SK-N-SH (cell line): ENCODE measurements around the gene TM2D1. TPM values are rescaled to one million over a fixed set of nuclear protein-coding genes. Genes with fewer than 3 reads are reported as not detected.

Experiments
- CTCF ChIA-PET: fragments of 300-600, 350-600 bp; formaldehyde crosslinking; extraction: SDS; loops from one replicate; lab custom pipeline; 2021; lab: Yijun Ruan, JAX
- POLR2A ChIA-PET: fragments of 350-600 bp; sonication (Branson Sonifier 250); formaldehyde crosslinking; extraction: SDS; loops from one replicate; lab custom pipeline; 2020; ENCODE audit warnings: antibody characterized with exemption, inconsistent platforms; lab: Yijun Ruan, JAX
- DNase-seq: peaks from one replicate; pipeline ENCODE4 v3.0.0; 2012
- H2AFZ ChIP-seq: fragments of 200-600 bp; sonication (generic); 2 replicates; pipeline ENCODE4 v1.8.1; 2016; ENCODE audit warnings: antibody characterized with exemption, mild to moderate bottlenecking, low read depth
- H3F3A ChIP-seq: fragments of 200-600 bp; sonication (generic); replicated peaks from 2 replicates; pipeline ENCODE3; 2016; ENCODE audit warnings: antibody characterized with exemption, mild to moderate bottlenecking; ENCODE audit not compliant: insufficient read depth
- H3K27ac ChIP-seq, 2 experiments: fragments of 200-500 bp in 1 of 2; fragments of 200-600 bp in 1 of 2; sonication (Bioruptor generic) in 1 of 2; sonication (generic), shearing (Covaris generic) in 1 of 2; 2 replicates each; pipeline versions ENCODE4 v1.5.1 to v1.6.1; 2014 to 2016; ENCODE audit warnings: low read depth in 2 of 2, inconsistent platforms in 1 of 2, low read length in 1 of 2, mild to moderate bottlenecking in 1 of 2, mixed read lengths in 1 of 2
- H3K27me3 ChIP-seq: fragments of 200-600 bp; sonication (generic), shearing (Covaris generic); 2 replicates; pipeline ENCODE4 v1.6.1; 2016; ENCODE audit warnings: mixed run types; ENCODE audit not compliant: insufficient read depth
- H3K36me3 ChIP-seq, 2 experiments: fragments of 200-500 bp in 1 of 2; fragments of 200-600 bp in 1 of 2; sonication (Bioruptor generic) in 1 of 2; sonication (generic) in 1 of 2; replicated peaks in 1 of 2; 2 replicates each; pipeline versions ENCODE3 to v1.5.1; 2014 to 2016; ENCODE audit warnings: low read length in 1 of 2, mild to moderate bottlenecking in 1 of 2; ENCODE audit not compliant: insufficient read depth in 2 of 2, control insufficient read depth in 1 of 2
- H3K4me1 ChIP-seq, 2 experiments: fragments of 200-500 bp in 1 of 2; fragments of 200-600 bp in 1 of 2; sonication (Bioruptor generic) in 1 of 2; sonication (generic), shearing (Covaris generic) in 1 of 2; 2 replicates each; pipeline versions ENCODE4 v1.5.1 to v1.6.1; 2014 to 2016; ENCODE audit warnings: low read depth in 1 of 2, low read length in 1 of 2, mixed run types in 1 of 2; ENCODE audit not compliant: insufficient read depth in 2 of 2, control insufficient read depth in 1 of 2
- H3K4me2 ChIP-seq: fragments of 200-600 bp; sonication (generic), shearing (Covaris generic); 2 replicates; pipeline ENCODE4 v1.6.1; 2017; ENCODE audit warnings: mixed run types
- H3K4me3 ChIP-seq, 2 experiments: fragments of 200-500 bp in 1 of 2; fragments of 200-600 bp in 1 of 2; sonication (Bioruptor generic) in 1 of 2; sonication (generic), shearing (Covaris generic) in 1 of 2; 2 replicates each; pipeline versions ENCODE4 v1.5.1 to v1.8.1; 2014 to 2016; ENCODE audit warnings: low read depth in 2 of 2, inconsistent platforms in 1 of 2, low read length in 1 of 2, mild to moderate bottlenecking in 1 of 2, mixed read lengths in 1 of 2, moderate library complexity in 1 of 2
- H3K79me2 ChIP-seq: fragments of 200-600 bp; sonication (generic); 2 replicates; pipeline ENCODE4 v1.8.1; 2017; ENCODE audit warnings: mild to moderate bottlenecking; ENCODE audit not compliant: insufficient read depth
- H3K9ac ChIP-seq: fragments of 200-600 bp; sonication (generic); 2 replicates; pipeline ENCODE4 v1.6.1; 2017; ENCODE audit warnings: mixed run types
- H3K9me2 ChIP-seq: fragments of 200-600 bp; sonication (generic); 2 replicates; pipeline ENCODE4 v1.6.1; 2017; ENCODE audit warnings: mixed run types
- H3K9me3 ChIP-seq: fragments of 200-600 bp; sonication (generic); 2 replicates; pipeline ENCODE4 v1.6.1; 2017; ENCODE audit warnings: mixed run types, mild to moderate bottlenecking, moderate library complexity
- H4K20me1 ChIP-seq: fragments of 200-600 bp; sonication (generic); 2 replicates; pipeline ENCODE4 v1.6.1; 2017; ENCODE audit warnings: mild to moderate bottlenecking, mixed run types; ENCODE audit not compliant: insufficient read depth
- CHD2 ChIP-seq: fragments of 150-350 bp; IDR thresholded peaks from 2 replicates; pipeline ENCODE4 v1.6.1; 2018; ENCODE audit warnings: low read length; ENCODE audit not compliant: partially characterized antibody
- ELF1 ChIP-seq: IDR thresholded peaks from 2 replicates; pipeline ENCODE4 v1.4.0; 2012
- EP300 ChIP-seq, 2 experiments: IDR thresholded peaks; 2 replicates each; pipeline versions ENCODE4 v1.4.0 to v1.6.1; 2012; ENCODE audit warnings: borderline replicate concordance in 1 of 2, low read depth in 1 of 2, low read length in 1 of 2
- FOXJ3 ChIP-seq: sonication (generic); formaldehyde crosslinking; IDR thresholded peaks from 2 replicates; pipeline ENCODE4 v1.5.1; 2020; ENCODE audit warnings: mild to moderate bottlenecking, missing genetic modification reagents
- GABPA ChIP-seq: IDR thresholded peaks from 2 replicates; pipeline ENCODE4 v1.4.0; 2012; ENCODE audit warnings: low read depth, mild to moderate bottlenecking
- GATA2 ChIP-seq: sonication (generic); formaldehyde crosslinking; IDR thresholded peaks from 2 replicates; pipeline ENCODE4 v1.5.0; 2020; ENCODE audit warnings: mild to moderate bottlenecking, missing genetic modification reagents
- IRF3 ChIP-seq: fragments of 150-350 bp; IDR thresholded peaks from 2 replicates; pipeline ENCODE4 v1.6.1; 2016; ENCODE audit warnings: mild to moderate bottlenecking, low read depth, low read length
- JUND ChIP-seq: IDR thresholded peaks from 2 replicates; pipeline ENCODE4 v1.4.0; 2012
- MXI1 ChIP-seq: IDR thresholded peaks from 2 replicates; pipeline ENCODE4 v1.6.1; 2012; ENCODE audit warnings: mild to moderate bottlenecking, low read depth, low read length, improper control_type of control experiment
- NRF1 ChIP-seq: IDR thresholded peaks from 2 replicates; pipeline ENCODE4 v1.6.1; 2012; ENCODE audit warnings: low read depth, mild to moderate bottlenecking, low read length
- PBX3 ChIP-seq: IDR thresholded peaks from 2 replicates; pipeline ENCODE4; 2012
- POLR2AphosphoS5 ChIP-seq: IDR thresholded peaks from 2 replicates; pipeline ENCODE4 v1.6.1; 2012; ENCODE audit warnings: low read depth, low read length
- RXRA ChIP-seq: IDR thresholded peaks from 2 replicates; pipeline ENCODE4 v1.4.0; 2012; ENCODE audit warnings: low read depth, mild to moderate bottlenecking, borderline replicate concordance
- SIN3A ChIP-seq: IDR thresholded peaks from 2 replicates; pipeline ENCODE4 v1.6.1; 2012; ENCODE audit warnings: low read depth, mild to moderate bottlenecking, low read length, moderate library complexity, borderline replicate concordance
- TAF1 ChIP-seq: IDR thresholded peaks from 2 replicates; pipeline ENCODE4 v1.6.1; 2012; ENCODE audit warnings: low read depth, mild to moderate bottlenecking, low read length, moderate library complexity, borderline replicate concordance
- TCF12 ChIP-seq: IDR thresholded peaks from 2 replicates; pipeline ENCODE4 v1.4.0; 2012
- TEAD4 ChIP-seq: IDR thresholded peaks from 2 replicates; pipeline ENCODE4 v1.4.0; 2012; ENCODE audit warnings: mild to moderate bottlenecking, borderline replicate concordance; ENCODE audit not compliant: insufficient read depth
- USF1 ChIP-seq: IDR thresholded peaks from 2 replicates; pipeline ENCODE4 v1.4.0; 2012; ENCODE audit warnings: low read depth, borderline replicate concordance
- USF2 ChIP-seq: fragments of 150-350 bp; IDR thresholded peaks from 2 replicates; pipeline ENCODE4 v1.6.1; 2017; ENCODE audit warnings: antibody characterized with exemption, low read length, low read depth, borderline replicate concordance
- YY1 ChIP-seq: IDR thresholded peaks from 2 replicates; pipeline ENCODE4 v1.4.0; 2012; ENCODE audit warnings: low read depth, mild to moderate bottlenecking
- WGBS: methylation state at CpG from one replicate; pipeline ENCODE4 v1.1.6; 2017; ENCODE audit warnings: low lambda C conversion rate; 5-methylcytosine and 5-hydroxymethylcytosine counted together
- polyA plus RNA-seq, 3 experiments: library from polyadenylated mRNA; depleted of rRNA; stranded (reverse); fragments of >200 nt; gene quantifications; 2 replicates each; pipeline ENCODE4 v1.2.3, GENCODE V29; 2012

The TM2D1 gene
- polyA plus RNA-seq, 1 of the 3 experiments (the other 2 are of a cell fraction): 58.6 TPM

- H3K4me1 ChIP-seq: no peaks in the 10 kb centered on the region
- H2AFZ ChIP-seq: no peak overlapping the region
- 94% methylated on average over 19 of the region's 30 CpGs for WGBS
- ChIA-PET POLR2A (no interaction called here), CTCF (interaction anchor here (0.6 to 1.0 kb wide), 2 partner anchors 12 to 221 kb away, joined by 3 read pairs; no protein-coding TSS in a partner anchor)
- H3K27ac ChIP-seq: no peak overlapping the region
- H3K4me3 ChIP-seq: no peak overlapping the region
- H3K36me3 ChIP-seq: no peaks in the 10 kb centered on the region
- H3K27me3 ChIP-seq: no peaks in the 10 kb centered on the region
- no peaks in the 10 kb centered on the region for H3K9me2 ChIP-seq
- H4K20me1 ChIP-seq: no peaks in the 10 kb centered on the region
- H3K4me2 ChIP-seq: no peak overlapping the region
- DNase-seq: no peak
- TF ChIP-seq PBX3 (no peak), TCF12 (no peak), IRF3 (no peak), POLR2AphosphoS5 (no peak), SIN3A (no peak), RXRA (no peak), MXI1 (no peak), TAF1 (no peak), GABPA (no peak), USF2 (no peak), JUND (no peak), EP300 (IDR thresholded peaks at IDR 0.05; ENCODE audit: borderline replicate concordance in 1 of 2, low read depth in 1 of 2, low read length in 1 of 2) (no peak), FOXJ3 (CRISPR knock-in tag) (no peak)
- H3K79me2 ChIP-seq: no peaks in the 10 kb centered on the region
- no peak overlapping the region for H3K9ac ChIP-seq
- H3F3A ChIP-seq: no peaks in the 10 kb centered on the region
- H3K9me3 ChIP-seq: no peaks in the 10 kb centered on the region
Measured at GRCh38 chr1:61654067-61654466, 70.9 kb downstream of the TM2D1 start.

GRCh38 chr1:61648983-61649742, 75.8 kb downstream of the TM2D1 start:
- H3K27ac ChIP-seq: no peak overlapping the region
- H2AFZ ChIP-seq: no peak overlapping the region
- no peak for DNase-seq
- no peaks in the 10 kb centered on the region for H4K20me1 ChIP-seq
- H3K36me3 ChIP-seq: no peaks in the 10 kb centered on the region
- H3K9me2 ChIP-seq: no peaks in the 10 kb centered on the region
- H3F3A ChIP-seq: no peaks in the 10 kb centered on the region
- H3K4me3 ChIP-seq: no peak overlapping the region
- no peak overlapping the region for H3K4me2 ChIP-seq
- H3K27me3 ChIP-seq: no peaks in the 10 kb centered on the region
- CTCF ChIA-PET: no interaction called here
- no peaks in the 10 kb centered on the region for H3K79me2 ChIP-seq
- POLR2A ChIA-PET: no interaction called here
- TF ChIP-seq YY1: no peak
- TF ChIP-seq CHD2: no peak
- TF ChIP-seq SIN3A: no peak
- TF ChIP-seq MXI1: no peak
- TF ChIP-seq GATA2 (CRISPR knock-in tag): no peak
- no peak for TF ChIP-seq FOXJ3 (CRISPR knock-in tag)
- no peak for TF ChIP-seq ELF1
- no peak for TF ChIP-seq GABPA
- TF ChIP-seq RXRA: no peak
- no peak for TF ChIP-seq JUND
- TF ChIP-seq NRF1: no peak
- no peak for TF ChIP-seq TEAD4
- no peak for TF ChIP-seq USF1
- TF ChIP-seq, all 33 proteins: peak for 0
- 85% methylated on average over 5 of the region's 5 CpGs for WGBS
- no peaks in the 10 kb centered on the region for H3K9me3 ChIP-seq
- no peak overlapping the region for H3K9ac ChIP-seq
- no peaks in the 10 kb centered on the region for H3K4me1 ChIP-seq
